Suppressor macrophage treated with lipopolysaccharide for 4 hours (primary cell): ENCODE measurements around the gene ARL4D.
"Not testable (repeated sequence)": the region's sequence is repeated elsewhere in the genome, so short reads cannot be mapped to it uniquely, and the experiment has no call there.

Experiments used
- DNase-seq: peaks from one replicate; pipeline ENCODE4 v3.0.0-alpha.2; 2020

Gene ARL4D

GRCh38 chr17:43398724-43399595 is at the start of gene ARL4D:
Gene ARL4D (plus strand): TSS chr17:43398993. CDS start chr17:43399733, 740 bp downstream.
- DNase-seq = peak; percentile 75

- no peak for DNase-seq
These were observed 49.7 kb upstream of the ARL4D start for GRCh38 chr17:43349142-43349541.

- no peak for DNase-seq
These were observed 47.9 kb upstream of the ARL4D start for GRCh38 chr17:43350888-43351361.

GRCh38 chr17:43351691-43352090 is 47.1 kb upstream of the ARL4D start:
- DNase-seq = no peak

GRCh38 chr17:43352579-43353331 is 46.0 kb upstream of the ARL4D start:
- no peak for DNase-seq

- DNase-seq = no peak
These were observed 45.4 kb upstream of the ARL4D start for GRCh38 chr17:43353393-43353792.

- DNase-seq = no peak
These were observed 44.4 kb upstream of the ARL4D start for GRCh38 chr17:43354371-43354770.

GRCh38 chr17:43356450-43356849 is 42.3 kb upstream of the ARL4D start:
- DNase-seq = no peak

GRCh38 chr17:43356999-43357398 is 41.8 kb upstream of the ARL4D start:
- no peak for DNase-seq

- DNase-seq = peak; percentile 16
These were observed 39.2 kb upstream of the ARL4D start for GRCh38 chr17:43359469-43360110.

GRCh38 chr17:43360376-43360738 is 38.4 kb upstream of the ARL4D start:
- peak; percentile 87 for DNase-seq

- DNase-seq = peak; percentile 99
These were observed 37.9 kb upstream of the ARL4D start for GRCh38 chr17:43360739-43361505.

- no peak for DNase-seq
These were observed 35.4 kb upstream of the ARL4D start for GRCh38 chr17:43363181-43363925.

GRCh38 chr17:43363926-43364285 is 34.9 kb upstream of the ARL4D start:
- DNase-seq = no peak

GRCh38 chr17:43365356-43365755 is 33.4 kb upstream of the ARL4D start:
- no peak for DNase-seq

- DNase-seq = not testable (repeated sequence)
These were observed 32.9 kb upstream of the ARL4D start for GRCh38 chr17:43365921-43366320.

GRCh38 chr17:43366891-43367736 is 31.7 kb upstream of the ARL4D start:
- no peak for DNase-seq

- DNase-seq = peak; percentile 88
These were observed 31.0 kb upstream of the ARL4D start for GRCh38 chr17:43367737-43368242.

GRCh38 chr17:43368740-43369506 is 29.9 kb upstream of the ARL4D start:
- DNase-seq = peak; percentile 82

GRCh38 chr17:43369986-43370385 is 28.8 kb upstream of the ARL4D start:
- no peak for DNase-seq
